IMR-90 (cell line): ENCODE data around the gene ANKRD35. TPM values are rescaled to one million over a fixed set of nuclear protein-coding genes. Genes with fewer than 3 reads are reported as not detected.

Experiments
- ATAC-seq: fragments of 200-7000 bp; cut with Tn5 transposase; 2 replicates; pipeline ENCODE4 v1.9.1; 2020; ENCODE audit warnings: low read depth, mild to moderate bottlenecking, moderate library complexity
- BruUV-seq: library from RNA; stranded (reverse); fragments of 400-500 nt; replicated peaks from 2 replicates; lab custom pipeline; 2021; lab: Mats Ljungman, UMichigan
- CTCF ChIA-PET: fragments of 300-600 bp; formaldehyde crosslinking; extraction: SDS; loops from one replicate; lab custom pipeline; 2021; ENCODE audit warnings: antibody characterized with exemption; lab: Yijun Ruan, JAX
- POLR2A ChIA-PET: fragments of 300-600 bp; sonication (Branson Sonifier 250); formaldehyde crosslinking; loops from one replicate; lab custom pipeline; 2022; ENCODE audit warnings: antibody characterized with exemption; ENCODE audit not compliant: unreplicated experiment; lab: Charles Lee
- DNase-seq: peaks from one replicate; pipeline ENCODE4 v3.0.0; 2013
- H2AFZ ChIP-seq: replicated peaks from 2 replicates; pipeline ENCODE3; 2013; ENCODE audit warnings: low read length, mild to moderate bottlenecking; ENCODE audit not compliant: poor library complexity
- H2AK5ac ChIP-seq: 2 replicates; pipeline ENCODE4 v1.6.1; 2013; ENCODE audit warnings: low read depth, low read length, inconsistent platforms
- H2AK9ac ChIP-seq: replicated peaks from 2 replicates; pipeline ENCODE3; 2013; ENCODE audit warnings: mild to moderate bottlenecking, low read depth, low read length, moderate library complexity; ENCODE audit not compliant: poor library complexity
- H2BK120ac ChIP-seq: 2 replicates; pipeline ENCODE4 v1.6.1; 2013; ENCODE audit warnings: low read depth, low read length, inconsistent platforms
- H2BK15ac ChIP-seq: 3 replicates; pipeline ENCODE4 v1.6.1; 2013; ENCODE audit warnings: low read depth, low read length, inconsistent platforms
- H2BK20ac ChIP-seq: 2 replicates; pipeline ENCODE4 v1.6.1; 2013; ENCODE audit warnings: low read depth, mild to moderate bottlenecking, inconsistent platforms, low read length, moderate library complexity
- H2BK5ac ChIP-seq: 2 replicates; pipeline ENCODE4 v1.6.1; 2013; ENCODE audit warnings: mild to moderate bottlenecking, low read depth, low read length, inconsistent platforms; ENCODE audit not compliant: poor library complexity, severe bottlenecking
- H3K14ac ChIP-seq: replicated peaks from 2 replicates; pipeline ENCODE4 v1.6.1; 2013; ENCODE audit warnings: low read depth, low read length, inconsistent platforms
- H3K18ac ChIP-seq: 2 replicates; pipeline ENCODE4 v1.6.1; 2013; ENCODE audit warnings: low read depth, low read length, control low read depth
- H3K23ac ChIP-seq: 2 replicates; pipeline ENCODE4 v1.6.1; 2013; ENCODE audit warnings: low read depth, low read length, inconsistent platforms
- H3K27ac ChIP-seq: 2 replicates; pipeline ENCODE4 v1.5.1; 2013; ENCODE audit warnings: mild to moderate bottlenecking, control low read depth, low read length; ENCODE audit not compliant: insufficient read depth
- H3K27me3 ChIP-seq: 2 replicates; pipeline ENCODE4 v1.6.1; 2013; ENCODE audit warnings: low read length; ENCODE audit not compliant: control insufficient read depth, insufficient read depth
- H3K36me3 ChIP-seq: 2 replicates; pipeline ENCODE4 v1.6.1; 2013; ENCODE audit warnings: low read length, mixed read lengths; ENCODE audit not compliant: control insufficient read depth, insufficient read depth
- H3K4ac ChIP-seq: 2 replicates; pipeline ENCODE4 v1.6.1; 2013; ENCODE audit warnings: low read depth, low read length, inconsistent platforms
- H3K4me1 ChIP-seq: 2 replicates; pipeline ENCODE4 v1.6.1; 2013; ENCODE audit warnings: low read length, mixed read lengths; ENCODE audit not compliant: control insufficient read depth, insufficient read depth
- H3K4me2 ChIP-seq: 2 replicates; pipeline ENCODE4 v1.6.1; 2013; ENCODE audit warnings: low read depth, mild to moderate bottlenecking, control low read depth, low read length, moderate library complexity
- H3K4me3 ChIP-seq: 2 replicates; pipeline ENCODE4 v1.5.1; 2013; ENCODE audit warnings: low read depth, mild to moderate bottlenecking, control low read depth, low read length, moderate library complexity; ENCODE audit not compliant: insufficient read depth
- H3K56ac ChIP-seq: 2 replicates; pipeline ENCODE4 v1.6.1; 2013; ENCODE audit warnings: low read length, inconsistent platforms; ENCODE audit not compliant: insufficient read depth; ENCODE audit errors: extremely low read depth
- H3K79me1 ChIP-seq, 2 experiments: 2 replicates each; pipeline ENCODE4 v1.6.1; 2013; ENCODE audit warnings: low read length in 2 of 2, inconsistent platforms in 1 of 2, low read depth in 1 of 2
- H3K9ac ChIP-seq: 2 replicates; pipeline ENCODE4 v1.6.1; 2013; ENCODE audit warnings: low read depth, low read length, control low read depth
- H3K9me1 ChIP-seq: 2 replicates; pipeline ENCODE4 v1.6.1; 2013; ENCODE audit warnings: low read length, inconsistent platforms; ENCODE audit not compliant: insufficient read depth
- H3K9me3 ChIP-seq: 2 replicates; pipeline ENCODE4 v1.6.1; 2013; ENCODE audit warnings: low read length; ENCODE audit not compliant: control insufficient read depth, insufficient read depth
- H4K20me1 ChIP-seq: 2 replicates; pipeline ENCODE4 v1.6.1; 2013; ENCODE audit warnings: low read length, inconsistent platforms; ENCODE audit not compliant: insufficient read depth
- H4K5ac ChIP-seq: 2 replicates; pipeline ENCODE4 v1.6.1; 2013; ENCODE audit warnings: mild to moderate bottlenecking, low read depth, low read length, control low read depth
- H4K8ac ChIP-seq, 2 experiments: 2 replicates each; pipeline ENCODE4 v1.6.1; 2013; ENCODE audit warnings: low read depth in 2 of 2, low read length in 2 of 2, control low read depth in 1 of 2, inconsistent platforms in 1 of 2
- H4K91ac ChIP-seq: 2 replicates; pipeline ENCODE4 v1.6.1; 2013; ENCODE audit warnings: low read depth, low read length, inconsistent platforms; ENCODE audit not compliant: insufficient read depth
- BHLHE40 ChIP-seq: fragments of 150-350 bp; IDR thresholded peaks from 2 replicates; pipeline ENCODE4 v1.6.1; 2016; ENCODE audit warnings: mild to moderate bottlenecking, low read depth, low read length
- CEBPB ChIP-seq: IDR thresholded peaks from 2 replicates; pipeline ENCODE4 v1.6.1; 2012; ENCODE audit warnings: low read depth, low read length, improper control_type of control experiment
- CHD1 ChIP-seq: IDR thresholded peaks from 2 replicates; pipeline ENCODE4 v1.6.1; 2012; ENCODE audit warnings: low read depth, low read length, improper control_type of control experiment
- FOS ChIP-seq: fragments of 150-350 bp; IDR thresholded peaks from 2 replicates; pipeline ENCODE4 v1.6.1; 2016; ENCODE audit warnings: low read depth, low read length
- MAFK ChIP-seq: IDR thresholded peaks from 2 replicates; pipeline ENCODE4 v1.6.1; 2012; ENCODE audit warnings: low read depth, low read length, improper control_type of control experiment
- MAZ ChIP-seq: IDR thresholded peaks from 2 replicates; pipeline ENCODE4 v1.6.1; 2012; ENCODE audit warnings: low read depth, mild to moderate bottlenecking, low read length, improper control_type of control experiment, moderate library complexity, borderline replicate concordance
- MXI1 ChIP-seq: IDR thresholded peaks from 2 replicates; pipeline ENCODE4 v1.6.1; 2012; ENCODE audit warnings: low read depth, mild to moderate bottlenecking, low read length, moderate library complexity, borderline replicate concordance
- NFE2L2 ChIP-seq: fragments of 150-350 bp; IDR thresholded peaks from 2 replicates; pipeline ENCODE4 v1.6.1; 2016; ENCODE audit warnings: low read depth, mild to moderate bottlenecking, low read length
- POLR2A ChIP-seq: IDR thresholded peaks from 2 replicates; pipeline ENCODE4 v1.6.1; 2012; ENCODE audit warnings: mild to moderate bottlenecking, low read depth, low read length
- RAD21 ChIP-seq: IDR thresholded peaks from 2 replicates; pipeline ENCODE4 v1.6.1; 2012; ENCODE audit warnings: low read length, improper control_type of control experiment
- RCOR1 ChIP-seq: IDR thresholded peaks from 2 replicates; pipeline ENCODE4 v1.6.1; 2012; ENCODE audit warnings: mild to moderate bottlenecking, low read length, improper control_type of control experiment; ENCODE audit not compliant: insufficient replicate concordance
- RFX5 ChIP-seq: IDR thresholded peaks from 2 replicates; pipeline ENCODE4 v1.8.0; 2012; ENCODE audit warnings: low read depth, mild to moderate bottlenecking, low read length, moderate library complexity
- SMC3 ChIP-seq: fragments of 150-350 bp; IDR thresholded peaks from 2 replicates; pipeline ENCODE4 v1.6.1; 2016; ENCODE audit warnings: low read depth, mild to moderate bottlenecking, antibody characterized with exemption, low read length, moderate library complexity
- WGBS, 2 experiments: methylation state at CpG; one replicate each; pipeline versions ENCODE4 v1.1.5 to v1.1.7; 2013; ENCODE audit warnings: missing lambda C conversion rate in 2 of 2; ENCODE audit not compliant: insufficient read length in 1 of 2; ENCODE audit errors: extremely low coverage in 2 of 2; 5-methylcytosine and 5-hydroxymethylcytosine counted together
- dilution Hi-C: fragments of 300-500 bp; cut with HindIII; formaldehyde crosslinking; loops from one replicate; pipeline ENCODE4 v1.14.3; 2018; ENCODE audit warnings: low sequenced_read_pairs; ENCODE audit not compliant: unreplicated experiment
- in situ Hi-C: fragments of 300-500 bp; cut with MboI; formaldehyde crosslinking; loops from 3 replicates; pipeline ENCODE4 v1.14.3; 2019; ENCODE audit warnings: low sequenced_read_pairs, inconsistent platforms, mixed read lengths
- intact Hi-C: fragments of 100-400 bp; cut with micrococcal nuclease; formaldehyde crosslinking; loops from 2 replicates; pipeline ENCODE4 v1.10.0; 2022
- polyA plus RNA-seq, 3 experiments: library from polyadenylated mRNA; depleted of rRNA; stranded (reverse); fragments of >200 nt; gene quantifications; 2 replicates each; pipeline ENCODE4 v1.2.3, GENCODE V29; 2012; ENCODE audit warnings: low replicate concordance in 1 of 3
- total RNA-seq: library from RNA; depleted of rRNA; stranded (reverse); fragments of >200 nt; gene quantifications from 2 replicates; pipeline ENCODE4 v1.2.3, GENCODE V29; 2012
- TF ChIP-seq, protein P1 (sequence below): conservative IDR thresholded peaks from 2 replicates; pipeline ENCODE4 v1.5.1; 2012; ENCODE audit warnings: mild to moderate bottlenecking, low read depth, low read length, improper control_type of control experiment
- TF ChIP-seq, protein P2 (sequence below): fragments of 150-350 bp; IDR thresholded peaks from 2 replicates; pipeline ENCODE4 v1.6.1; 2016; ENCODE audit warnings: low read depth, mild to moderate bottlenecking, low read length, moderate library complexity, borderline replicate concordance

Gene ANKRD35
- total and polyA plus RNA-seq, 2 of the 4 experiments (the other 2 are of a cell fraction), result 0.90 to 2.4 TPM

DNA sequence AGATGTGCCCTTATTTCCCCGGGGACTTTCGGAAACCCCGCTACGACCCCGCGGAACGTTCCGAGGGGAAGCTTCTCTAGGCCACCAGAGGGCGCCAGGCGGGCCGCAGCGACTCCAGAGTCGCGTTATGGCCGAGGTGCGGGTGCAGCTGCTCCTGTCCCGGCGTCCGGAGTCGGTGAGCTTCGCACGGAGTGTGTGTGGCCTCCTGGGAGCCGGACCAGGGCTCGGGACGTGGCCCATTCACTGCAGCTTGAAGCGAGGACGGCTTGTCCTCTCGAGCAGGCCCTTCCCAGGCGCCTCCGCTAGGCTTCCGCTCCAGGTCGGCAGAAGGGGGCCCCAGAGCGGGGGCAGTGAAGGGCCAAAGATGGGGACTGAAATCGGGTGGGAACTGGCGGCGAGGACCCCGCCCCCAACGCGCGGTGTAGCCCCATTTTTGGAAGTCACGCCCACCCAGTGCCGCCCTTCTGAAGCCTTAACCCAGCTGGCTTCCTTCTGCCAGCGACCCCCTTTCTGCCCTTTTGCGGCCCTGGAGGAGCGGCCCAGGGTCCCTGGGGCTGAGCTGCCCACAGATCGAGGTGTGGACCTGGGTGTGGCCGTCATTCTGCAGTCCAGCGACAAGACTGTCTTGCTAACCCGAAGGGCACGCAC is 40.0 kb downstream of the ANKRD35 start, which contains the start of gene NUDT17:
TSS of gene NUDT17 (plus strand) at position 117 of the 648 bp plus-strand sequence. CDS start at position 128, 11 bp downstream.
- Histone ChIP-seq H3K4ac (peak within 1 kb of the TSS; percentile 82), H2BK15ac (no peak within 1 kb of the TSS), H3K9ac (peak within 1 kb of the TSS; percentile 86), H3K14ac (peak within 1 kb of the TSS; percentile 67), H3K79me1 (peaks cover 0 to 4% of the 10 kb centered on the region in 2 experiments; a peak in 1 of 4 replicates), H3K36me3 (peaks cover 42% of the 10 kb centered on the region), H2BK5ac (peak within 1 kb of the TSS; percentile 54), H3K4me2 (peak within 1 kb of the TSS; percentile 77), H4K8ac (peak within 1 kb of the TSS; percentile 57 to 86; a peak in 3 of 4 replicates), H2AK9ac (peak within 1 kb of the TSS; percentile 89), H3K27me3 (no peaks in the 10 kb centered on the region), H3K18ac (peak within 1 kb of the TSS; percentile 68), H3K56ac (peak within 1 kb of the TSS; percentile 18; the same call in 1 of the 2 replicates), H3K9me3 (no peaks in the 10 kb centered on the region), H3K23ac (peak within 1 kb of the TSS; percentile 85; the same call in 1 of the 2 replicates), H3K4me1 (peaks cover 16% of the 10 kb centered on the region), H2AFZ (peak within 1 kb of the TSS; percentile 94), H2BK20ac (no peak within 1 kb of the TSS), H2AK5ac (peak within 1 kb of the TSS; percentile 80), H4K5ac (peak within 1 kb of the TSS; percentile 80), H3K4me3 (peak within 1 kb of the TSS; percentile 65), H4K20me1 (no peaks in the 10 kb centered on the region), H3K27ac (peak within 1 kb of the TSS; percentile 81), H3K9me1 (peaks cover 21% of the 10 kb centered on the region; the same call in 1 of the 2 replicates), H4K91ac (peak within 1 kb of the TSS; percentile 55), H2BK120ac (peak within 1 kb of the TSS; percentile 36; the same call in 1 of the 2 replicates)
- DNase-seq (peak; percentile 67), ATAC-seq (peak; percentile 77)
- intact Hi-C loops (loop anchor here (1.0 to 2.0 kb wide), 2 partner anchors 65 to 168 kb away; partner anchors contain the start of gene ITGA10), dilution Hi-C loops (no loop called here), in situ Hi-C loops (loop anchor here (5.0 kb wide), 1 partner anchor 167 kb away; no protein-coding TSS in a partner anchor)
- CTCF ChIA-PET, result interaction anchor here (0.6 to 2.6 kb wide), 17 partner anchors 9 to 187 kb away, joined by 3 to 13 read pairs (median 4); partner anchors contain the start of genes ITGA10, PEX11B and PIAS3
- BruUV-seq, result no TSS peak
- POLR2A ChIA-PET, result interaction anchor here (0.6 kb wide), 1 partner anchor 420 kb away, joined by 3 read pairs; the partner anchor contains the start of gene NBPF20
- WGBS, 2 experiments, result 1% methylated on average over 35 of the region's 50 CpGs; no CpG with 5 or more reads in 1 of the 2 experiments
- TF ChIP-seq, protein P1, sequence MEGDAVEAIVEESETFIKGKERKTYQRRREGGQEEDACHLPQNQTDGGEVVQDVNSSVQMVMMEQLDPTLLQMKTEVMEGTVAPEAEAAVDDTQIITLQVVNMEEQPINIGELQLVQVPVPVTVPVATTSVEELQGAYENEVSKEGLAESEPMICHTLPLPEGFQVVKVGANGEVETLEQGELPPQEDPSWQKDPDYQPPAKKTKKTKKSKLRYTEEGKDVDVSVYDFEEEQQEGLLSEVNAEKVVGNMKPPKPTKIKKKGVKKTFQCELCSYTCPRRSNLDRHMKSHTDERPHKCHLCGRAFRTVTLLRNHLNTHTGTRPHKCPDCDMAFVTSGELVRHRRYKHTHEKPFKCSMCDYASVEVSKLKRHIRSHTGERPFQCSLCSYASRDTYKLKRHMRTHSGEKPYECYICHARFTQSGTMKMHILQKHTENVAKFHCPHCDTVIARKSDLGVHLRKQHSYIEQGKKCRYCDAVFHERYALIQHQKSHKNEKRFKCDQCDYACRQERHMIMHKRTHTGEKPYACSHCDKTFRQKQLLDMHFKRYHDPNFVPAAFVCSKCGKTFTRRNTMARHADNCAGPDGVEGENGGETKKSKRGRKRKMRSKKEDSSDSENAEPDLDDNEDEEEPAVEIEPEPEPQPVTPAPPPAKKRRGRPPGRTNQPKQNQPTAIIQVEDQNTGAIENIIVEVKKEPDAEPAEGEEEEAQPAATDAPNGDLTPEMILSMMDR, result peak; percentile 88
- peak; percentile 40; the same call in 1 of the 2 replicates for TF ChIP-seq MAZ
- TF ChIP-seq RFX5, result no peak
- no peak for TF ChIP-seq CHD1
- no peak for TF ChIP-seq MAFK
- TF ChIP-seq RCOR1, result no peak
- TF ChIP-seq NFE2L2, result no peak
- TF ChIP-seq, protein P2, sequence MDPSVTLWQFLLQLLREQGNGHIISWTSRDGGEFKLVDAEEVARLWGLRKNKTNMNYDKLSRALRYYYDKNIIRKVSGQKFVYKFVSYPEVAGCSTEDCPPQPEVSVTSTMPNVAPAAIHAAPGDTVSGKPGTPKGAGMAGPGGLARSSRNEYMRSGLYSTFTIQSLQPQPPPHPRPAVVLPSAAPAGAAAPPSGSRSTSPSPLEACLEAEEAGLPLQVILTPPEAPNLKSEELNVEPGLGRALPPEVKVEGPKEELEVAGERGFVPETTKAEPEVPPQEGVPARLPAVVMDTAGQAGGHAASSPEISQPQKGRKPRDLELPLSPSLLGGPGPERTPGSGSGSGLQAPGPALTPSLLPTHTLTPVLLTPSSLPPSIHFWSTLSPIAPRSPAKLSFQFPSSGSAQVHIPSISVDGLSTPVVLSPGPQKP, result no peak
- TF ChIP-seq RAD21, result peak; percentile 63
- TF ChIP-seq SMC3, result peak; percentile 79
- TF ChIP-seq FOS, result no peak
- TF ChIP-seq POLR2A, result peak; percentile 55; the same call in 1 of the 2 replicates
- TF ChIP-seq MXI1, result no peak
- no peak for TF ChIP-seq BHLHE40
- TF ChIP-seq CEBPB, result no peak
